SH-SY5Y (cell line): ENCODE measurements around the gene ATP5F1E.

Experiments used
- GATA2 ChIP-seq: IDR thresholded peaks from 2 replicates; pipeline ENCODE4 v1.6.1; 2011; ENCODE audit warnings: mild to moderate bottlenecking, low read depth, low read length
- GATA3 ChIP-seq: IDR thresholded peaks from 2 replicates; pipeline ENCODE4 v1.6.1; 2011; ENCODE audit warnings: low read depth, mild to moderate bottlenecking, low read length, moderate library complexity

DNA sequence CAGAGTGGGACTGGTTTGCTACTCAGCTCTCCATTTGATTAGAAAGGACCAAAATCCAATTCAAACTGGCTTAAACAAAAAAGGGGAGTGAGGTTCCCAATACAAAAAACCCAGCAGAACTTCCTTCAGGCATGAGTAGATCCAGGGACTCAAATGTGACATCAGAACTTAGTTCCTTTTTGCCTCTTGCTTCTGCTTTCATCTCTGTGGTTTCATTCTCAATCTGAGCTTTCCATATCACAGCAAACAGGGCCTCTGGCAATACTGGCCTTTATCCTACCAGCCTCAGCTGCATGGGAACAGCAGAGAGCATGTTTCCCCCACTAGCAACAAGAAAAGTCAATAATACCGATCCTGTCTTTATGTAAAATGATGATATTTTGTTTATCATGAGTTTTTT lies 39.1 kb upstream of the ATP5F1E start:
- TF ChIP-seq GATA2 (no peak), GATA3 (no peak)
